Pancreas (tissue), 10 donors: ENCODE measurements around the gene USP38. TPM values are rescaled to one million over a fixed set of nuclear protein-coding genes. Genes with fewer than 3 reads are reported as not detected.

Source experiments
- ATAC-seq, 4 donors: fragments of 200-7000 bp; cut with Tn5 transposase; one replicate each; pipeline versions ENCODE4 v1.8.0 to v1.9.1; 2020; ENCODE audit warnings: mild to moderate bottlenecking in 4 of 4, moderate library complexity in 4 of 4
- DNase-seq, 6 donors: peaks; one replicate each; pipeline ENCODE4 v3.0.0-alpha.2; 2020
- FAIRE-seq: peaks from 2 replicates; lab custom pipeline; 2012; peaks lifted over from hg19 to GRCh38; lab: Jason Lieb, UNC
- H3K27ac ChIP-seq, 4 donors: fragments of 200-600 bp; sonication (generic); 1 replicate in 3 of 4; 2 replicates in 1 of 4; pipeline versions ENCODE4 v1.5.0 to v1.8.0; 2020
- H3K27me3 ChIP-seq, 4 donors: fragments of 200-600 bp; one replicate each; pipeline ENCODE4 v1.8.0; 2021
- H3K36me3 ChIP-seq, 3 donors: fragments of 200-600 bp; sonication (generic) in 1 of 3; one replicate each; pipeline versions ENCODE4 v1.5.0 to v1.8.0; 2020 to 2021
- H3K4me1 ChIP-seq, 3 donors: fragments of 200-600 bp; one replicate each; pipeline ENCODE4 v1.8.0; 2021
- H3K4me3 ChIP-seq, 4 donors: fragments of 200-600 bp; sonication (generic) in 2 of 4; one replicate each; pipeline versions ENCODE4 v1.5.0 to v1.8.0; 2020 to 2021
- H3K9me3 ChIP-seq, 4 donors: fragments of 200-600 bp; one replicate each; pipeline ENCODE4 v1.8.0; 2021
- WGBS, 2 donors: extraction: QIAGEN DNeasy Blood & Tissue Kit; methylation state at CpG; one replicate each; pipeline ENCODE4 v1.1.7; 2013; 5-methylcytosine and 5-hydroxymethylcytosine counted together
- intact Hi-C, 3 donors: fragments of 100-400 bp; cut with DNase I; formaldehyde crosslinking; loops; one replicate each; pipeline versions ENCODE4 v1.11.1 to v1.14.2; 2022
- polyA plus RNA-seq, 2 donors: library from polyadenylated mRNA; stranded (reverse); fragments of 200-250 nt; gene quantifications; one replicate each; pipeline ENCODE4 v1.2.3, GENCODE V29; 2013
- total RNA-seq, 6 donors: library from RNA; stranded (reverse); fragmentation: NEBNext Ultra II Directional in 4 of 6; extraction: Animal tissue kit (Norgen Biotek cat#: 25700) in 4 of 6; gene quantifications; one replicate each; pipeline versions ENCODE4 v1.2.1 to v1.2.4, GENCODE V29; 2021 to 2023
- TF ChIP-seq, protein P1 (sequence below), 4 donors: fragments of 200-600 bp; sonication (generic) in 3 of 4; IDR thresholded peaks; one replicate each; pipeline versions ENCODE4 v1.5.0 to v1.8.0; 2021; ENCODE audit warnings: antibody characterized with exemption in 4 of 4
- donor health status: healthy with polysubstance abuse.
- donor health status: DM: no; HTN: no; CAD: no; lungs with moderate emphysema.
- donor health status: DM: no; HTN: no; CAD: no.
- donor health status: control.
- donor health status: control.
- donor health status: Bipolar disorder and iron deficiency.
- donor health status: DM: yes; HTN: yes; CAD: no.
- donor health status: DM: no; HTN: no; CAD: no.
- donor health status: DM: no; HTN: no; CAD: no.
- donor health status: DM: yes; HTN: yes; CAD: no.

Gene USP38
- total and polyA plus RNA-seq, 8 donors: 2.4 to 13.6 (median 8.8) TPM

DNA sequence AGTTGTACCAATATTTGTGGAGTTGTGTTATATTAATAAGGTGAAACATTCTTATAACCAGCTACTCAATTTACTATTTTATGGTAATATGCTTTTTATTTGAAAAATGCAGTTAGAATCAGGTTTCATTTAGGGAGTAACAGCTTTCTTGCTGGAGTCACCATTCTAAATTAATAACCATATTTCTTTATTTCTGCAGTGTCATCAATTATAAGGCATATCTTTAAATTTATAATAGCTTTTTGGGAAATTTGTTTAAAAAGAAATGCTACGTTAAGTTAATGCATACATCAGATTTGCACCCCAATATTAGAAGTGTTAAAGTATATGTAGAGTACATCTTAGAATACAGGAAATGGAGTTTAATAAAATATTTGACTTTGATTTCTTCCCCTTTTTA lies 18.9 kb downstream of the USP38 start:
- intact Hi-C loops: loop anchor here in 1 of 3 donors (10.0 kb wide), 1 partner anchor 281 kb away; no protein-coding TSS in a partner anchor
- DNase-seq (no peak), FAIRE-seq (no peak), ATAC-seq (no peak)
- H3K27ac ChIP-seq: no peak overlapping the region
- WGBS, 2 donors: 92 to 93% methylated on average over 1 of the region's 1 CpG
- H3K27me3 ChIP-seq: no peaks in the 10 kb centered on the region
- peaks cover 2 to 42% (median 7%) of the 10 kb centered on the region in 3 donors for H3K36me3 ChIP-seq
- H3K4me1 ChIP-seq: peaks cover 0 to 6% (median 0%) of the 10 kb centered on the region in 3 donors
- H3K4me3 ChIP-seq: no peak overlapping the region
- TF ChIP-seq, protein P1, sequence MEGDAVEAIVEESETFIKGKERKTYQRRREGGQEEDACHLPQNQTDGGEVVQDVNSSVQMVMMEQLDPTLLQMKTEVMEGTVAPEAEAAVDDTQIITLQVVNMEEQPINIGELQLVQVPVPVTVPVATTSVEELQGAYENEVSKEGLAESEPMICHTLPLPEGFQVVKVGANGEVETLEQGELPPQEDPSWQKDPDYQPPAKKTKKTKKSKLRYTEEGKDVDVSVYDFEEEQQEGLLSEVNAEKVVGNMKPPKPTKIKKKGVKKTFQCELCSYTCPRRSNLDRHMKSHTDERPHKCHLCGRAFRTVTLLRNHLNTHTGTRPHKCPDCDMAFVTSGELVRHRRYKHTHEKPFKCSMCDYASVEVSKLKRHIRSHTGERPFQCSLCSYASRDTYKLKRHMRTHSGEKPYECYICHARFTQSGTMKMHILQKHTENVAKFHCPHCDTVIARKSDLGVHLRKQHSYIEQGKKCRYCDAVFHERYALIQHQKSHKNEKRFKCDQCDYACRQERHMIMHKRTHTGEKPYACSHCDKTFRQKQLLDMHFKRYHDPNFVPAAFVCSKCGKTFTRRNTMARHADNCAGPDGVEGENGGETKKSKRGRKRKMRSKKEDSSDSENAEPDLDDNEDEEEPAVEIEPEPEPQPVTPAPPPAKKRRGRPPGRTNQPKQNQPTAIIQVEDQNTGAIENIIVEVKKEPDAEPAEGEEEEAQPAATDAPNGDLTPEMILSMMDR (IDR thresholded peaks at IDR 0.05): no peak
- H3K9me3 ChIP-seq: no peaks in the 10 kb centered on the region

DNA sequence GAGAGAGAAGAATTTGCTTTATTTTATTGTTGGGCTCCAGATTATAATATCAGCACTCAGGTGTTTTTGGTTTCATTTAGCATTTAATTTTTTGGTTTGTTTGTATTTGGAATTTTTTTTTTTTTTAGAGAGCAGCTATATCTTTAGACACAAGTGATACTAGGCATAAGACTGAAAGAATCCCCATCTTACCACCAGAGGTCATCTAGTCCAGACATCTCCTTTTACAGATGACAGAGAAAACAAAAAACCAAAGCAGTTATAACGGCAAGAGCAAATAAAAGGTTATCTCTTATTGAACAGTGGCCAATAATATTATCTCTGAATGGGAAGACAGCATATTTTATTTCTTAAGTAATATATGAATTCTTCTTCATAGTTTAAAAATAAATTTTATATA lies 22.8 kb downstream of the USP38 start:
- 0 to 5% methylated on average over 1 of the region's 1 CpG for WGBS, 2 donors
- Histone ChIP-seq H3K27me3 (no peaks in the 10 kb centered on the region), H3K4me1 (peaks cover 0 to 6% (median 0%) of the 10 kb centered on the region in 3 donors), H3K9me3 (no peaks in the 10 kb centered on the region), H3K27ac (no peak overlapping the region), H3K4me3 (no peak overlapping the region), H3K36me3 (peaks cover 2 to 33% (median 10%) of the 10 kb centered on the region in 3 donors)
- TF ChIP-seq, protein P1 (IDR thresholded peaks at IDR 0.05): no peak
- DNase-seq: no peak
- intact Hi-C loops: loop anchor here in 1 of 3 donors (10.0 kb wide), 1 partner anchor 277 kb away; no protein-coding TSS in a partner anchor
- peak in 2 of 4 donors; percentile 46 to 52 for ATAC-seq
- peak; percentile 47 for FAIRE-seq

DNA sequence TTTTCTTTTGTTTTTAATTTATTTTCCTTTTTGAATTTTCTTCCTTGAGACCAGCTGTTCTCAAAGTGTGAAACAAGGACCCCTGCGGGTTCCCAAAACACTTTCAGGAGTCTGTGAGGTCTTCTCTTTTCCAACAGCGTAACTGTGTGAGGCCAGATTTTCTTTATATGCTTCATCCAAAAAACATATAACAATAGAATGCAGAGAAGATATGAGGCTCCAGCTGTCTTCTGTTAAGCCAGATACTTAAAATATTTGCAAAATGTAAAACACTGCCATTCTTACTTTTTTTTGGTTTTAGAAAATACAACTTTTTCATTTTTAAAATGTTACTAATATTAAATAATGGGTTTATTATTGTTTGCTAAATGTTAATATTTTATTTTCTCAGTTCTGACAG lies 27.8 kb downstream of the USP38 start:
- H3K36me3 ChIP-seq: peaks cover 0 to 21% (median 13%) of the 10 kb centered on the region in 3 donors
- H3K4me1 ChIP-seq: no peaks in the 10 kb centered on the region
- WGBS, 2 donors: 70 to 96% methylated on average over 2 of the region's 2 CpGs
- FAIRE-seq (no peak), ATAC-seq (no peak), DNase-seq (no peak)
- no peak overlapping the region for H3K4me3 ChIP-seq
- TF ChIP-seq, protein P1 (IDR thresholded peaks at IDR 0.05): no peak
- intact Hi-C loops: no loop called here
- no peak overlapping the region for H3K27ac ChIP-seq
- no peaks in the 10 kb centered on the region for H3K27me3 ChIP-seq
- H3K9me3 ChIP-seq: no peaks in the 10 kb centered on the region

DNA sequence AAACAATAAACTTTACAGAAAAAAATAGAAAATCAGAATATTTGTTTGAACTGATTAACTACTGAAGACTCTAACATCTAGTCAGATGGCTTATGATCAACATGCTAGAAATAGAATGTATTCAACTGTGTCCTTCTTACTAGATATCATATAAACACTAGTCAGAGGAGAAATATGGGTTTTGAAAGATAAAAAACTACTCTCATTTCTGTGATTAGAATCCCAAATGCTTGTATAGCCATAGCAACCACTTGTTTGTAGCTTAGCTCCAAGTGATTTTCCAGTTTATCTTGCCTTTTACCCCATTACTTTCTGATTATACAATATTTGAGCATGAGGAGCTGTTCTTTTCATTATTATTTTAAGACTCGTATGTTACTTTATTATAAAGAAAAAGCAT lies 31.2 kb downstream of the USP38 start:
- FAIRE-seq (peak; percentile 65), ATAC-seq (peak in 2 of 4 donors; percentile 53 to 75), DNase-seq (no peak)
- intact Hi-C loops: no loop called here
- Histone ChIP-seq H3K27ac (no peak overlapping the region), H3K27me3 (no peaks in the 10 kb centered on the region), H3K4me1 (no peaks in the 10 kb centered on the region), H3K4me3 (no peak overlapping the region), H3K36me3 (peaks cover 0 to 26% (median 8%) of the 10 kb centered on the region in 3 donors), H3K9me3 (no peaks in the 10 kb centered on the region)
- 82 to 91% methylated on average over 1 of the region's 1 CpG for WGBS, 2 donors
- TF ChIP-seq, protein P1 (IDR thresholded peaks at IDR 0.05): no peak

DNA sequence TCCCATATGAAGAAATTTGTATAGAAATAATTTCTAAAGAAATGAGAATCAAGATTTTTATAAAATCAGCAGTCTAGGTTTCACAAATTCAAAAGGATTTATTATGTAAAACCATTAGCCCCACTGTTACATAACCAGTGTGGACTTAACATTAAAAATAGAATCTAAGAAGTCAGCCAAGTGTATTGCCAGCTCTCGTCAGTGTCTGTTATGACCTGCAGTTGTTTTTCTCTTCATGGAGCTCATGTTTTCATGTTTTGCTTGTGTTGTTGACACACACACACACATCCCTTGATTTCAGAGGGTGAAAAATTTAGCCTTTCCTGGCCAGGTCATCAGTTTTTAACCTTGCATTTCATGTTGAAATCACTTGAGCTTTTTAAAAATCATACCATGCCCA lies 39.5 kb downstream of the USP38 start:
- H3K9me3 ChIP-seq: no peaks in the 10 kb centered on the region
- TF ChIP-seq, protein P1 (IDR thresholded peaks at IDR 0.05): no peak
- DNase-seq (no peak), ATAC-seq (peak in 3 of 4 donors; percentile 37 to 69 (median 43)), FAIRE-seq (peak; percentile 68)
- 16 to 19% methylated on average over 1 of the region's 1 CpG for whole genome bisulfite sequencing, 2 donors
- intact Hi-C loops: no loop called here
- H3K4me1 ChIP-seq: no peaks in the 10 kb centered on the region
- no peak overlapping the region for H3K4me3 ChIP-seq
- H3K36me3 ChIP-seq: peaks cover 0 to 8% (median 0%) of the 10 kb centered on the region in 3 donors
- H3K27ac ChIP-seq: no peak overlapping the region
- no peaks in the 10 kb centered on the region for H3K27me3 ChIP-seq
